ENCODE results near the gene SNRPD3. TPM values are rescaled to one million over a fixed set of nuclear protein-coding genes. Genes with fewer than 3 reads are reported as not detected.
"Not testable (repeated sequence)": the region's sequence is repeated elsewhere in the genome, so short reads cannot be mapped to it uniquely, and the experiment has no call there.

Gene SNRPD3
- total RNA-seq, 1 experiment from 2014 or later, result 217 TPM

DNA sequence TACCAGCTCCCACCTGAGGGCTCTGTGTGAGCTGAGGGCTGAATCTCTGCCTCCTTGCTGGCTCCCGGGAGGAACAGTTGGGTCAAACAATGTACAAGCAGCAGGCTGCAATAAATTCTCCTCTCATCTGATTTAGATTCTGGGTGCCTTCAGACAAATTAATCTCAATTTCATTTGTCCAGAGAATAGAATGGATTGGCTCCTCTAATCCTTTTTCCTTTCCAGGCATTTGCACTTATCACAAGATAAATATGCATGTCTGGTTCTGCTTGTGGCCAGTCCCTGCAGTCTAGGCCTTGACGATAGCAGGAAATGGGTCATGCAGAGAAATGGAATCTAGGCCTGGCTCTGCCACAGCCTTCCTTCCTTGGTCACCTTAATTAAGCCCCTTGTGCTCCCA, 31.9 kb upstream of the SNRPD3 start:
- H3K36me3 ChIP-seq (ENCODE audit: insufficient read depth, low read length), result no peaks in the 10 kb centered on the region
- no peak overlapping the region for H3K4me3 ChIP-seq (ENCODE audit: low read length)
- no peaks in the 10 kb centered on the region for H3K9me3 ChIP-seq (ENCODE audit: low read length)
- H3K27me3 ChIP-seq (ENCODE audit: low read length), result no peaks in the 10 kb centered on the region
- no peaks in the 10 kb centered on the region for H3K79me2 ChIP-seq (ENCODE audit: low read length)
- peaks cover 56% of the 10 kb centered on the region for H3K4me1 ChIP-seq (ENCODE audit: low read length)
- H2AFZ ChIP-seq (ENCODE audit: low read length), result no peak overlapping the region
- H3K9ac ChIP-seq (ENCODE audit: low read length), result no peak overlapping the region
- no peaks in the 10 kb centered on the region for H3K9me2 ChIP-seq (replicated peaks; ENCODE audit: insufficient read depth, low read length)
- no peak overlapping the region for H3K27ac ChIP-seq (ENCODE audit: low read length)
- DNase-seq, result no peak
- no peak overlapping the region for H3K4me2 ChIP-seq (ENCODE audit: low read depth, low read length, poor library complexity, severe bottlenecking)
- H4K20me1 ChIP-seq (ENCODE audit: insufficient read depth, low read depth, low read length), result no peaks in the 10 kb centered on the region

DNA sequence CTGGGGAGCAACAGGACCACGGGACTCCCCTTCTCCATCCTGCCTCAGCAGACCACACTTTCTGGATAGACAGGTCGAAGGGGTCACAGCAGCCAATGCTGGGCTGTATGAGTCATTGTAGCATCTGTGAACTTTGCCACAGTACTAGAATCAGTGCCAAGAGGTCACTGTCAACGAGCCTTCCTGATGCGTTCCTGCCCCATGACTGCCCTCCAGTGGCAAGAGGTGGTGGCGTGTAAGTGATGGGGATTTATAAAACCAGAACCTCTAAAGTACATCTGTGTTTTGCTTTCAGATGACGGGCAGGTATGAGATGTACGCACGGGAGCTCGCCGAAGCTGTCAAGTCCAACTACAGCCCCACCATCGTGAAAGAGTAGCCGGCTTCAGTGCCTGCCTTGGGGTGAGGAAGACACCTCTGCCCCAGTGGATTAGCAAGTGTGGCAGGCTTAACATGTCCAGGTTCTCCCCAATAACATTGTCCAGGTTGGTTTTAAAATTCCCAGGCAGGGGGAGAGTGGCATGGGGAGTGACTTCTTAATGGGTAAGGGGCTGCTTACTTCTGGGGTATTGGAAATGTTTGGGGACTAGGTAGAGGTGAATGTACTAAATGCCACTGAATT, 30.3 kb upstream of the SNRPD3 start:
- H3K27me3 ChIP-seq (ENCODE audit: low read length), result no peaks in the 10 kb centered on the region
- H3K9me2 ChIP-seq (replicated peaks; ENCODE audit: insufficient read depth, low read length), result no peaks in the 10 kb centered on the region
- peaks cover 44% of the 10 kb centered on the region for H3K4me1 ChIP-seq (ENCODE audit: low read length)
- H3K9ac ChIP-seq (ENCODE audit: low read length), result peak overlapping the region; percentile 30; the same call in 1 of the 2 replicates
- H3K36me3 ChIP-seq (ENCODE audit: insufficient read depth, low read length), result no peaks in the 10 kb centered on the region
- H3K4me3 ChIP-seq (ENCODE audit: low read length), result no peak overlapping the region
- H4K20me1 ChIP-seq (ENCODE audit: insufficient read depth, low read depth, low read length), result no peaks in the 10 kb centered on the region
- no peak overlapping the region for H2AFZ ChIP-seq (ENCODE audit: low read length)
- H3K9me3 ChIP-seq (ENCODE audit: low read length), result no peaks in the 10 kb centered on the region
- H3K79me2 ChIP-seq (ENCODE audit: low read length), result no peaks in the 10 kb centered on the region
- no peak overlapping the region for H3K4me2 ChIP-seq (ENCODE audit: low read depth, low read length, poor library complexity, severe bottlenecking)
- DNase-seq, result peak; percentile 95
- no peak overlapping the region for H3K27ac ChIP-seq (ENCODE audit: low read length)

DNA sequence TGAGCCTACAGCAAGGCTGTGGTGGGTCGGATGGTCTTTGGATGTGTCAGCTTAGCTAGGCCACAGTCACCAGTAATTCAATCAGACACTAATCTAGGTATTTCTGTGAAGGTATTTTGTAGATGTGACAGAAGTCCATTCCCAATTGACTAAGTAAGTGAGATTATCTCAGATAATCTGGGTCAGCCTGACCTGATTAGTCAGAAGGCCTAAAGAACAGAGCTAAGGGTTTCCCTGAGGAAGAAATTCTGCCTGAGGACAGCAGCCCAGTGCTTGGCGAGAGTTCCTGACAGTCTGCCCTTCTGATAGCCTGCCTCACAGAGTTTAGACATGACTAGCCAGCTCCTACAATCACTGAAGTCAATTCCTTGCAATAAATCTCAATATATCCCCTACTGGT, 29.6 kb upstream of the SNRPD3 start:
- no peak overlapping the region for H3K27ac ChIP-seq (ENCODE audit: low read length)
- H2AFZ ChIP-seq (ENCODE audit: low read length), result no peak overlapping the region
- H3K4me3 ChIP-seq (ENCODE audit: low read length), result no peak overlapping the region
- H3K36me3 ChIP-seq (ENCODE audit: insufficient read depth, low read length), result no peaks in the 10 kb centered on the region
- no peaks in the 10 kb centered on the region for H3K9me3 ChIP-seq (ENCODE audit: low read length)
- no peak for DNase-seq
- H3K79me2 ChIP-seq (ENCODE audit: low read length), result no peaks in the 10 kb centered on the region
- peaks cover 39% of the 10 kb centered on the region for H3K4me1 ChIP-seq (ENCODE audit: low read length)
- no peak overlapping the region for H3K4me2 ChIP-seq (ENCODE audit: low read depth, low read length, poor library complexity, severe bottlenecking)
- no peaks in the 10 kb centered on the region for H3K9me2 ChIP-seq (replicated peaks; ENCODE audit: insufficient read depth, low read length)
- no peaks in the 10 kb centered on the region for H4K20me1 ChIP-seq (ENCODE audit: insufficient read depth, low read depth, low read length)
- H3K9ac ChIP-seq (ENCODE audit: low read length), result no peak overlapping the region
- H3K27me3 ChIP-seq (ENCODE audit: low read length), result no peaks in the 10 kb centered on the region

DNA sequence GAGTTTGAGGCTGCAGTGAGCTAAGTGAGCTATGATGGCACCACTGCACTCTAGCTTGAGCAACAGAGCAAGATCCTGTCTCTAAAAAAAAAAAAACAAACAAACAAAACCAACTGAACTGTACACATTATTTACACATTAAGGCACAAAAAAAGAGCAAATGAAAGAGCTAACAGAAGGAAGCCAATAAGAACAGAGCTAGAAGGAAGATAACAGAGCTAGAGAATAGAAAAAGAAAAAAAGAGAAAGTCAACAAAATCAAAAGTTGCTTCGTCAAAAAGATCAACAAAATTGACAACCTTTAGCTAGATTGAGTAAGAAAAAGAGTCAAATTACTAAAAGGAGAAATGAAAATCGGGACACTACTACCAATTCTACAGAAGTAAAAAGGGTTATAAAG, 25.9 kb upstream of the SNRPD3 start:
- Histone ChIP-seq H3K36me3 (ENCODE audit: insufficient read depth, low read length) (no peaks in the 10 kb centered on the region), H3K27ac (ENCODE audit: low read length) (no peak overlapping the region), H3K4me3 (ENCODE audit: low read length) (no peak overlapping the region), H3K4me1 (ENCODE audit: low read length) (peaks cover 11% of the 10 kb centered on the region), H3K9ac (ENCODE audit: low read length) (no peak overlapping the region), H2AFZ (ENCODE audit: low read length) (no peak overlapping the region), H3K9me3 (ENCODE audit: low read length) (no peaks in the 10 kb centered on the region), H3K79me2 (ENCODE audit: low read length) (no peaks in the 10 kb centered on the region), H3K4me2 (ENCODE audit: low read depth, low read length, poor library complexity, severe bottlenecking) (no peak overlapping the region), H3K27me3 (ENCODE audit: low read length) (no peaks in the 10 kb centered on the region), H3K9me2 (replicated peaks; ENCODE audit: insufficient read depth, low read length) (no peaks in the 10 kb centered on the region), H4K20me1 (ENCODE audit: insufficient read depth, low read depth, low read length) (no peaks in the 10 kb centered on the region)
- DNase-seq, result no peak

DNA sequence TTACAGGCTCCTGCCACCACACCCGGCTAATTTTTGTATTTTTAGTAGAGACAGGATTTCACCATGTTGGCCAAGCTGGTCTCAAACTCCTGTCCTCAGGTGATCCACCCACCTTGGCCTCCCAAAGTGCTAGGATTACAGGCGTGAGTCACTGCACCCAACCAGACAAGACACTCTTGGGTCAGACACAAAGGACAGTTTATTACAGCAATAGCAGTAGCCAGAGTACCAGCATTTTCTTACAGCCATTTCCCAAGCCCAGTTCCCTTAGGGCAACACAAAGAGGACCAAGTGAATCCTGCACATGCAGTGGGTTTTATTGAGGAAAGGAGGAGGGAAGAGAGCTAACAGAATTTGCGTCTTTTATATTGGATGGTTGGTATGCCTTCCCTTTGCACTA, 24.8 kb upstream of the SNRPD3 start:
- not testable (repeated sequence) for H3K9me3 ChIP-seq (ENCODE audit: low read length); H3K4me3 ChIP-seq (ENCODE audit: low read length)

DNA sequence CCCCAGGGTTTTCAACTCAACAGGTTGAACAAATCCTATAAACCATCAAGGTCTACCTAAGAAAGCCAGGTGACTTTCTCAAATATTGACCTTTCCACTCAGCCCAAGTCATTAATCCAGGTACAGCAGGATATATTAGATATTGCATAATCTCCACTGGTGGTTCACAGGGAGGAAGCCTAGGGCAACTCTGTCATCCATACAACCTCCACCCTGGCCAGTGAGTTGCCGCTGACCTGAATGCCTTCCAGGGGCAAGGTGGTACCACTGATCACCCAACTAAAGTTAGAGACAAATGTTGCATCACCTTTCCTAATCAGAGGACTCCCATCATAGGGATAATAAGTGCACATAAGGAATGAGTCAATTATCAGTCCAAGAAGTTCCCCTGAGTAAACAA, 23.7 kb upstream of the SNRPD3 start:
- no peaks in the 10 kb centered on the region for H3K79me2 ChIP-seq (ENCODE audit: low read length)
- no peak for DNase-seq
- H2AFZ ChIP-seq (ENCODE audit: low read length), result no peak overlapping the region
- no peak overlapping the region for H3K9ac ChIP-seq (ENCODE audit: low read length)
- H3K9me3 ChIP-seq (ENCODE audit: low read length), result no peaks in the 10 kb centered on the region
- H4K20me1 ChIP-seq (ENCODE audit: insufficient read depth, low read depth, low read length), result no peaks in the 10 kb centered on the region
- no peak overlapping the region for H3K4me3 ChIP-seq (ENCODE audit: low read length)
- no peaks in the 10 kb centered on the region for H3K4me1 ChIP-seq (ENCODE audit: low read length)
- H3K27ac ChIP-seq (ENCODE audit: low read length), result no peak overlapping the region
- no peaks in the 10 kb centered on the region for H3K36me3 ChIP-seq (ENCODE audit: insufficient read depth, low read length)
- no peaks in the 10 kb centered on the region for H3K27me3 ChIP-seq (ENCODE audit: low read length)
- H3K9me2 ChIP-seq (replicated peaks; ENCODE audit: insufficient read depth, low read length), result no peaks in the 10 kb centered on the region
- H3K4me2 ChIP-seq (ENCODE audit: low read depth, low read length, poor library complexity, severe bottlenecking), result no peak overlapping the region

More for the DNA sequence above, 24.8 kb upstream of the SNRPD3 start:
- not testable (repeated sequence) for H3K4me2 ChIP-seq (ENCODE audit: low read depth, low read length, poor library complexity, severe bottlenecking); H3K9me2 ChIP-seq (replicated peaks; ENCODE audit: insufficient read depth, low read length); H3K9ac ChIP-seq (ENCODE audit: low read length); H3K79me2 ChIP-seq (ENCODE audit: low read length); DNase-seq; H4K20me1 ChIP-seq (ENCODE audit: insufficient read depth, low read depth, low read length); H2AFZ ChIP-seq (ENCODE audit: low read length); H3K4me1 ChIP-seq (ENCODE audit: low read length); H3K36me3 ChIP-seq (ENCODE audit: insufficient read depth, low read length); H3K27ac ChIP-seq (ENCODE audit: low read length); H3K27me3 ChIP-seq (ENCODE audit: low read length)

DNA sequence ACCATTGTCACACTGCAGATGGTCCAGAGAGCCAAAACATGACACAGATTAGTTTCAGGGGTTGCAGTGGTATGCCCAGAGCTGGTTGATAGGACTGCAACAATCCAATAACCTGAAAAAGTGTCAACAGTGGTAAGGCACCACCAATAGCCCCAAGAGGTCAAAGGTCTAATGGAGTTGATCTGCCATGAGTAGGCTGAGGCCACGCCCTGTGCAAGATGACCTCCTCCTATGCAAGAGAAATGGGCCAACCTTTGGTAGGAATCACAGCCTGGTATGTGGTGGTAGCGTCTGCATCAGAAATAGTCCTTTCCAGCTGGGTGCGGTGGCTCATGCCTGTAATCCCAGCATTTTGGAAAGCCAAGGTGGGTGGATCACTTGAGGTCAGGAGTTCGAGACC, 20.5 kb upstream of the SNRPD3 start:
- Histone ChIP-seq H3K4me2 (ENCODE audit: low read depth, low read length, poor library complexity, severe bottlenecking) (no peak overlapping the region), H3K9me3 (ENCODE audit: low read length) (no peaks in the 10 kb centered on the region), H3K79me2 (ENCODE audit: low read length) (no peaks in the 10 kb centered on the region), H3K9me2 (replicated peaks; ENCODE audit: insufficient read depth, low read length) (no peaks in the 10 kb centered on the region), H2AFZ (ENCODE audit: low read length) (no peak overlapping the region), H3K9ac (ENCODE audit: low read length) (no peak overlapping the region), H4K20me1 (ENCODE audit: insufficient read depth, low read depth, low read length) (no peaks in the 10 kb centered on the region), H3K27me3 (ENCODE audit: low read length) (no peaks in the 10 kb centered on the region), H3K36me3 (ENCODE audit: insufficient read depth, low read length) (0 out of 2 replicates have a peak, but pooled peaks cover 4% of the 10 kb centered on the region), H3K4me3 (ENCODE audit: low read length) (no peak overlapping the region), H3K27ac (ENCODE audit: low read length) (no peak overlapping the region), H3K4me1 (ENCODE audit: low read length) (no peaks in the 10 kb centered on the region)
- DNase-seq, result no peak

DNA sequence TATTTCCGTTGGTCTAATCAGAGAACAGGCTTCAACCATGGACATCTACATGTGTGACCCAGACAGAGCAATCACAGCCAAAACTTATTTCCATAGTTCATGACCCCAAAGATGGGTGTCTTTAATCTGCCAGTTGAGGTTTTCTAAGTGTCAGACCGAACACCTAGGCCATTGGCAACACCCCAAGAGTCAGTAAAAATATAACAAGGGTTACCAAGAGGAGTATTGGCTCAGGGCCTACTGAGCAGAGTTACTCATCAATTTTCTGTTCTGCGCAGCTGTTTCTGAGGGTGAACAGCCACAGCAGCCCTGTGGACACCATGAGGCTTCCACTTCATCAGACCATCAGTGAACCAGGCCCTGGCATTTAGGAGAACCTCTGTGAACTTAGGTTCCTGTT, 19.7 kb upstream of the SNRPD3 start:
- H3K36me3 ChIP-seq (ENCODE audit: insufficient read depth, low read length), result 0 out of 2 replicates have a peak, but pooled peaks cover 5% of the 10 kb centered on the region
- H2AFZ ChIP-seq (ENCODE audit: low read length), result no peak overlapping the region

More for the DNA sequence above, 19.7 kb upstream of the SNRPD3 start:
- Histone ChIP-seq H3K9ac (ENCODE audit: low read length) (no peak overlapping the region), H4K20me1 (ENCODE audit: insufficient read depth, low read depth, low read length) (no peaks in the 10 kb centered on the region), H3K4me1 (ENCODE audit: low read length) (no peaks in the 10 kb centered on the region), H3K4me3 (ENCODE audit: low read length) (no peak overlapping the region), H3K4me2 (ENCODE audit: low read depth, low read length, poor library complexity, severe bottlenecking) (no peak overlapping the region), H3K9me2 (replicated peaks; ENCODE audit: insufficient read depth, low read length) (no peaks in the 10 kb centered on the region), H3K9me3 (ENCODE audit: low read length) (no peaks in the 10 kb centered on the region), H3K27me3 (ENCODE audit: low read length) (no peaks in the 10 kb centered on the region), H3K27ac (ENCODE audit: low read length) (no peak overlapping the region), H3K79me2 (ENCODE audit: low read length) (no peaks in the 10 kb centered on the region)
- no peak for DNase-seq
